Omental fat pad (tissue), 4 donors: ENCODE results near the gene ARHGAP24. TPM values are rescaled to one million over a fixed set of nuclear protein-coding genes. Genes with fewer than 3 reads are reported as not detected.
"Not testable (repeated sequence)": the region's sequence is repeated elsewhere in the genome, so short reads cannot be mapped to it uniquely, and the experiment has no call there.

Experiments used
- ATAC-seq: fragments of 150-250 bp; one replicate; pipeline ENCODE4 v1.9.1; 2016; ENCODE audit warnings: mild to moderate bottlenecking, moderate library complexity; ENCODE audit not compliant: low FRiP score
- DNase-seq: peaks from one replicate; pipeline ENCODE4 v3.0.0-alpha.2; 2019; ENCODE audit warnings: low spot score
- total RNA-seq, 4 donors: library from RNA; depleted of rRNA; stranded (reverse); fragments of >200 nt; gene quantifications; one replicate each; pipeline ENCODE4 v1.1.0, GENCODE V29; 2016
- TF ChIP-seq, protein P1 (sequence below), 3 donors: fragments of 450-650 bp; IDR thresholded peaks; one replicate each; pipeline ENCODE4 v1.5.1; 2016 to 2017; ENCODE audit warnings: antibody characterized with exemption in 3 of 3, mild to moderate bottlenecking in 3 of 3, moderate library complexity in 2 of 3

The ARHGAP24 gene
- total RNA-seq, 4 donors from 2014 or later = 42.3 to 57.2 (median 52.8) TPM

- no peak for ATAC-seq
- DNase-seq = no peak
- TF ChIP-seq, protein P1, sequence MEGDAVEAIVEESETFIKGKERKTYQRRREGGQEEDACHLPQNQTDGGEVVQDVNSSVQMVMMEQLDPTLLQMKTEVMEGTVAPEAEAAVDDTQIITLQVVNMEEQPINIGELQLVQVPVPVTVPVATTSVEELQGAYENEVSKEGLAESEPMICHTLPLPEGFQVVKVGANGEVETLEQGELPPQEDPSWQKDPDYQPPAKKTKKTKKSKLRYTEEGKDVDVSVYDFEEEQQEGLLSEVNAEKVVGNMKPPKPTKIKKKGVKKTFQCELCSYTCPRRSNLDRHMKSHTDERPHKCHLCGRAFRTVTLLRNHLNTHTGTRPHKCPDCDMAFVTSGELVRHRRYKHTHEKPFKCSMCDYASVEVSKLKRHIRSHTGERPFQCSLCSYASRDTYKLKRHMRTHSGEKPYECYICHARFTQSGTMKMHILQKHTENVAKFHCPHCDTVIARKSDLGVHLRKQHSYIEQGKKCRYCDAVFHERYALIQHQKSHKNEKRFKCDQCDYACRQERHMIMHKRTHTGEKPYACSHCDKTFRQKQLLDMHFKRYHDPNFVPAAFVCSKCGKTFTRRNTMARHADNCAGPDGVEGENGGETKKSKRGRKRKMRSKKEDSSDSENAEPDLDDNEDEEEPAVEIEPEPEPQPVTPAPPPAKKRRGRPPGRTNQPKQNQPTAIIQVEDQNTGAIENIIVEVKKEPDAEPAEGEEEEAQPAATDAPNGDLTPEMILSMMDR (IDR thresholded peaks at IDR 0.05) = no peak
Measured at GRCh38 chr4:85910985-85911384, 436.0 kb downstream of the ARHGAP24 start.

GRCh38 chr4:85913931-85914694, 439.2 kb downstream of the ARHGAP24 start:
- no peak for DNase-seq
- ATAC-seq = no peak
- TF ChIP-seq, protein P1 (IDR thresholded peaks at IDR 0.05) = no peak

GRCh38 chr4:85915570-85915969, 440.6 kb downstream of the ARHGAP24 start:
- DNase-seq, ATAC-seq: not testable (repeated sequence)

DNA sequence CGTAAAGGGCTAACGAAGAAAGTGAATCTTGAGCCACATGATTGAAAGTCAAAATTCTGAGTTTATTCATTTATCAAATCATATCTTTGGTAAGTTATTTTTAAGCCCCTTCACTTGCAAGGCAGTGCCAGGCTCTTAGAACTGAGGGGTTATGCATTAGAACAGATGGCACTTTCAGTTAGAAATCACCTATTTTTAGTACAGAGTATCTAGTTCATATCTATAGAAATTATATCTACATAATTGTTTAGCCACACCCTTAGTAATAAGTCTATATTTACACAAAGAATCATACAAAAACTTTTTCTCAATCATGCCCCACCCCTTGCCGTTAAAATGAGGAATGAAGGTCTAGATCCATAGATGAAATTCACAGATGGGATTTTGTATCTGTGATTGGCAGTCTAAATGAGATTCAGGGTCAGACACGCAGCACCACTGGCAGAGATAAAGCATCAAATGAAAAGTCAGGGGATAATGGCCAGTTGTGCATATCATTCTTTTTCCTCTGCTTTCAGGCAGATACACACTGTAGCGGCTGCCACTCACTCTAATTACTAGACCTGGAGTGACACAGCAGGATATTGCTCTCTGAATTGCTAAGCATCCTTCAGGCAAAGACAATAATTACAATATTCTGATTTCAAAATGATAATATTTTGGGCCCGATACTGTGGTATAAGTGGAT, 444.4 kb downstream of the ARHGAP24 start:
- TF ChIP-seq, protein P1 (IDR thresholded peaks at IDR 0.05) = no peak
- ATAC-seq = no peak
- no peak for DNase-seq

GRCh38 chr4:85925071-85925470, 450.1 kb downstream of the ARHGAP24 start:
- no peak for DNase-seq
- TF ChIP-seq, protein P1 (IDR thresholded peaks at IDR 0.05) = no peak

DNA sequence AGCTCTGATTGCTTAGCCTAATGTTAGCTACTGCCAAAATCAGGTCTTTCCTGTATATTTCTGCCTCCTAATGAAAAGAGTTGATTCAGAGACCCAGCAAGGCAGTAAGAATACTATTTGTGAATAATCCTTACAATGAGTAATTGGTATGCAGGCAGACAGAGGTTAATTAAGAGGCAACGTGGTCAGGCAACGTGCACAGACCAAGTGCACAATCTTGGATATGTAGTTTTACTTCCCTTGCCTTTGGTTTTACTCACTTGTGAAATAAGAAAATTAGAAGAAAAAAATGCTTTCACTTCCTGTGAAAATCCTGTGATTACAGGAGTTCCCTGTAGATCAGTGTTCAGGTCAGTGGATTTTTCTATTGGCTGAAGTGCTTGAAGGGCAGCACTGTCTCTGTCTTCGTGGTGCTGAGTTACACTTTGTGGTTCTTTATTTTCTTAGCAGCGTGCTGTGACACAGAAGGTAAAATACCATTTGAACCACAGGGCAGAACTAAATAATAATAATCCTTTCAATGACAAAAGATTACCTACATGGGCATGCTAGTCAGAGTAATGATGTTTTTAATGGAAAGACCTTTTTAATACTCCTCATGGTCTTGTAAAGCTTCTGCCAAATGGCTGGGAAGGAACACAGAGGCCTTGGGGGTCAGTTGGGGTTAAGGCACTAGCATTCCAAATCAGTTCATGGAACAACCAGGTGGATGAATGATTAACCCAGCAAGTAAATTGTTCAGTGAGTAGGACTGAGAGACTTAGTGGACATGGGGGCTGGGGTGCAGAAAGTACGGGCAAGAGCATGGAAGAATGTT, 454.0 kb downstream of the ARHGAP24 start:
- ATAC-seq (no peak), DNase-seq (no peak)
- TF ChIP-seq, protein P1 (IDR thresholded peaks at IDR 0.05) = no peak

More at GRCh38 chr4:85925071-85925470, 450.1 kb downstream of the ARHGAP24 start:
- ATAC-seq = no peak
